ENCODE results near the gene PRR15L.
"Not testable (repeated sequence)": the region's sequence is repeated elsewhere in the genome, so short reads cannot be mapped to it uniquely, and the experiment has no call there.

The PRR15L gene

GRCh38 chr17:47993964-47994363, 36.3 kb upstream of the PRR15L start:
- no peak for TF ChIP-seq CTCF (IDR thresholded peaks at IDR 0.05; ENCODE audit: low read length, missing control alignments)

GRCh38 chr17:47993031-47993564, 35.4 kb upstream of the PRR15L start:
- TF ChIP-seq CTCF (IDR thresholded peaks at IDR 0.05; ENCODE audit: low read length, missing control alignments): no peak

More at GRCh38 chr17:47993964-47994363, 36.3 kb upstream of the PRR15L start:
- no peak overlapping the region for H3K4me3 ChIP-seq (replicated peaks; ENCODE audit: low read depth, low read length)
- DNase-seq (ENCODE audit: low read depth): no peak

GRCh38 chr17:47992216-47992615, 34.5 kb upstream of the PRR15L start:
- H3K4me3 ChIP-seq (replicated peaks; ENCODE audit: low read depth, low read length): no peak overlapping the region
- DNase-seq (ENCODE audit: low read depth): no peak
- no peak for TF ChIP-seq CTCF (IDR thresholded peaks at IDR 0.05; ENCODE audit: low read length, missing control alignments)

More at GRCh38 chr17:47993031-47993564, 35.4 kb upstream of the PRR15L start:
- no peak for DNase-seq (ENCODE audit: low read depth)
- no peak overlapping the region for H3K4me3 ChIP-seq (replicated peaks; ENCODE audit: low read depth, low read length)

GRCh38 chr17:47990962-47991731, 33.5 kb upstream of the PRR15L start:
- no peak for TF ChIP-seq CTCF (IDR thresholded peaks at IDR 0.05; ENCODE audit: low read length, missing control alignments)
- no peak overlapping the region for H3K4me3 ChIP-seq (replicated peaks; ENCODE audit: low read depth, low read length)
- no peak for DNase-seq (ENCODE audit: low read depth)

- H3K4me3 ChIP-seq (replicated peaks; ENCODE audit: low read depth, low read length): no peak overlapping the region
- no peak for TF ChIP-seq CTCF (IDR thresholded peaks at IDR 0.05; ENCODE audit: low read length, missing control alignments)
- DNase-seq (ENCODE audit: low read depth): no peak
Observed at GRCh38 chr17:47989700-47990099, 32.0 kb upstream of the PRR15L start.

GRCh38 chr17:47989159-47989558, 31.5 kb upstream of the PRR15L start:
- H3K4me3 ChIP-seq (replicated peaks; ENCODE audit: low read depth, low read length): no peak overlapping the region
- no peak for TF ChIP-seq CTCF (IDR thresholded peaks at IDR 0.05; ENCODE audit: low read length, missing control alignments)
- no peak for DNase-seq (ENCODE audit: low read depth)

GRCh38 chr17:47988445-47988844, 30.8 kb upstream of the PRR15L start:
- not testable (repeated sequence) for H3K4me3 ChIP-seq (replicated peaks; ENCODE audit: low read depth, low read length); DNase-seq (ENCODE audit: low read depth)

Measured in fibroblast of pulmonary artery (primary cell).